ENCODE results near the gene DNAJC5.

The DNAJC5 gene

DNA sequence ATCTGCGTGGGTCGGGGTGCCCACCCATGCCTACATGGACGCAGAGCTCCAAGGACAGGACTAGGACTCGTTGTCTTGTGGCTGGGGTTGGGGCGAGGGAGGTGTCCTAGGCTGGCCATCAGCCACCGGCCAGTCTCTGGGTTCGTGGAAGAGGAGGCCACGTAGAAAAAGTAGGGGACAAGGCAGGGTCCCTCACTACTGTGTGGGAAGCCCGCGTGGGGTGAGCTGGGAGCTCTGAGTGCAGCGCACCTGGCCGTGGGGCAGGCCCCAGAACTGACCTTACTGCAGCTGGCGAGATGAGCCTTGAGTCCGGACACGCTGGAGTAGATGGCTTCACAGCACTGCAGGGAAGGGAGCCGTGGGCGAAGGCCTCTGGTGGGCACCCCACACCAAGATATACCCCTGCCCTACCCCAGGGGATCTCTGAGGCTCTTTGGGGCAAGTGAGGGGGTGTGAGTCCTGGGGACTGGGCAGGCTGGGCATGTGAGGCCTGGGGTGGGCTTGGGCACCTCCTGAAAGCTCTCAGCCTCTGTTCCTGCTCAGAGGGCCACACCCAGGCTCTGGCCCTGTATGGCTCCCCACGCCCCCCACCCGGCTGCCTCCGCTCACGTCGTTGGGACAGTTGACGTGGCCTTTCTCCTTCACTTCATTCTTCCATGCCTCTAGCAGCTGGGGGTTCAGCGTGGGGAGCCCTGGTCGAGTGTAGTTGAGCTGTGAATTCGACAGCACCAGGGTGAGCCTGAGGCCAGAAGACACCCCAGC is 66.9 kb downstream of the DNAJC5 start:
- no peak for DNase-seq (ENCODE audit: low read depth in 1 of 2, low spot score in 1 of 2)
- Histone ChIP-seq H3K4me3 (replicated peaks; ENCODE audit: insufficient read depth, low read length) (no peak overlapping the region), H3K27me3 (ENCODE audit: insufficient read depth, poor library complexity, severe bottlenecking) (no peaks in the 10 kb centered on the region), H3K27ac (replicated peaks) (no peak overlapping the region)
- TF ChIP-seq GABPA (IDR thresholded peaks at IDR 0.05; ENCODE audit: low read depth) (no peak), SPI1 (IDR thresholded peaks at IDR 0.05; ENCODE audit: borderline replicate concordance, low read depth) (no peak), POLR2AphosphoS5 (IDR thresholded peaks at IDR 0.05; ENCODE audit: low read depth) (no peak)
- TF ChIP-seq, protein P1, sequence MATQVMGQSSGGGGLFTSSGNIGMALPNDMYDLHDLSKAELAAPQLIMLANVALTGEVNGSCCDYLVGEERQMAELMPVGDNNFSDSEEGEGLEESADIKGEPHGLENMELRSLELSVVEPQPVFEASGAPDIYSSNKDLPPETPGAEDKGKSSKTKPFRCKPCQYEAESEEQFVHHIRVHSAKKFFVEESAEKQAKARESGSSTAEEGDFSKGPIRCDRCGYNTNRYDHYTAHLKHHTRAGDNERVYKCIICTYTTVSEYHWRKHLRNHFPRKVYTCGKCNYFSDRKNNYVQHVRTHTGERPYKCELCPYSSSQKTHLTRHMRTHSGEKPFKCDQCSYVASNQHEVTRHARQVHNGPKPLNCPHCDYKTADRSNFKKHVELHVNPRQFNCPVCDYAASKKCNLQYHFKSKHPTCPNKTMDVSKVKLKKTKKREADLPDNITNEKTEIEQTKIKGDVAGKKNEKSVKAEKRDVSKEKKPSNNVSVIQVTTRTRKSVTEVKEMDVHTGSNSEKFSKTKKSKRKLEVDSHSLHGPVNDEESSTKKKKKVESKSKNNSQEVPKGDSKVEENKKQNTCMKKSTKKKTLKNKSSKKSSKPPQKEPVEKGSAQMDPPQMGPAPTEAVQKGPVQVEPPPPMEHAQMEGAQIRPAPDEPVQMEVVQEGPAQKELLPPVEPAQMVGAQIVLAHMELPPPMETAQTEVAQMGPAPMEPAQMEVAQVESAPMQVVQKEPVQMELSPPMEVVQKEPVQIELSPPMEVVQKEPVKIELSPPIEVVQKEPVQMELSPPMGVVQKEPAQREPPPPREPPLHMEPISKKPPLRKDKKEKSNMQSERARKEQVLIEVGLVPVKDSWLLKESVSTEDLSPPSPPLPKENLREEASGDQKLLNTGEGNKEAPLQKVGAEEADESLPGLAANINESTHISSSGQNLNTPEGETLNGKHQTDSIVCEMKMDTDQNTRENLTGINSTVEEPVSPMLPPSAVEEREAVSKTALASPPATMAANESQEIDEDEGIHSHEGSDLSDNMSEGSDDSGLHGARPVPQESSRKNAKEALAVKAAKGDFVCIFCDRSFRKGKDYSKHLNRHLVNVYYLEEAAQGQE (IDR thresholded peaks at IDR 0.05; ENCODE audit: insufficient replicate concordance, low read depth) = no peak
- TF ChIP-seq, protein P2, sequence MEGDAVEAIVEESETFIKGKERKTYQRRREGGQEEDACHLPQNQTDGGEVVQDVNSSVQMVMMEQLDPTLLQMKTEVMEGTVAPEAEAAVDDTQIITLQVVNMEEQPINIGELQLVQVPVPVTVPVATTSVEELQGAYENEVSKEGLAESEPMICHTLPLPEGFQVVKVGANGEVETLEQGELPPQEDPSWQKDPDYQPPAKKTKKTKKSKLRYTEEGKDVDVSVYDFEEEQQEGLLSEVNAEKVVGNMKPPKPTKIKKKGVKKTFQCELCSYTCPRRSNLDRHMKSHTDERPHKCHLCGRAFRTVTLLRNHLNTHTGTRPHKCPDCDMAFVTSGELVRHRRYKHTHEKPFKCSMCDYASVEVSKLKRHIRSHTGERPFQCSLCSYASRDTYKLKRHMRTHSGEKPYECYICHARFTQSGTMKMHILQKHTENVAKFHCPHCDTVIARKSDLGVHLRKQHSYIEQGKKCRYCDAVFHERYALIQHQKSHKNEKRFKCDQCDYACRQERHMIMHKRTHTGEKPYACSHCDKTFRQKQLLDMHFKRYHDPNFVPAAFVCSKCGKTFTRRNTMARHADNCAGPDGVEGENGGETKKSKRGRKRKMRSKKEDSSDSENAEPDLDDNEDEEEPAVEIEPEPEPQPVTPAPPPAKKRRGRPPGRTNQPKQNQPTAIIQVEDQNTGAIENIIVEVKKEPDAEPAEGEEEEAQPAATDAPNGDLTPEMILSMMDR (IDR thresholded peaks at IDR 0.05; ENCODE audit: insufficient read depth, low read length) = no peak

DNA sequence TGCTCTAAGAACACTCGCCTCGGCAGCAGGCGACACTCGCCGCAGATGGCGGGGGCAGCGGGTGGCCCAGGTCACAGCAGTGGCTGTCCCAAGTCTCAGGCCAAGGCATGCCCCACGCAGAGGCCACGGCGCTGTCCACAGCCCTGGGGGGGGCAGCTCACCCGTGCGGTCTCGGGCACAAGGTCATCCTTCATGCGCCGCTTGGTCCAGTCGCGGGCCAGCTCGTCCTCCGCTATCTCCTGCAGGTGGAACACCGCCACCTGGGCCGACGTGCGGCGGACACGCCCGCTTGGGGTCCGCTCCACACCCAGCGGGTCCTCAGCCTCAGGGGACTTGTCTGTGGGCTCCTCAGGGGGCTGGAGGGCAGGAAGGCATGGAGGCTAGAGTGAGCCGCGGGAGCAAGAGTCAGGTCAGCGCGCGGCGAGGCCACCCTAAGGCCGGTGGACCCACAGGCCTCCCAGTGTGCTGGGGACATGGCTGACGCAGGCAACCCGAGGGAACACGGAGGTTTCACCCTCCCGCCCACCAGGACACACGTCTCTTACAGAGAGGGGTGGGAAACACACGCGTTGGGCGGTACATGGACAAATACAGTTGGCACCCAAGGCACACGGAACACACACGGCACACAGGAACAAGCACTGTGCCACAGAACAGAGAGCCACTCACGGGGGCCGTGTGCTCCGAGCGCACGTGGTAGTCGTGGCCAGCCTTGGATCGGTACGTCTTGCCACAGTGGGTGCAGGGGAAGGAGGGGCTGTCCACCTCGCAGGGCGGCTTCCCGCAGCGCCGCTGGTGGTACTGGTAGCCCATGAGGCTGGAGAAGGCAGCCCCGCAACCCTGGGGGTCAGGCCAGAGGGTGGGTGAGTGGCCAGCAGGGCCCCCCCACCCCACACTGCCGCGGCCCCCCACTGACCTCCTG is 67.8 kb downstream of the DNAJC5 start:
- no peaks in the 10 kb centered on the region for H3K27me3 ChIP-seq (ENCODE audit: insufficient read depth, poor library complexity, severe bottlenecking)
- H3K27ac ChIP-seq (replicated peaks) = no peak overlapping the region
- H3K4me3 ChIP-seq (replicated peaks; ENCODE audit: insufficient read depth, low read length) = no peak overlapping the region
- TF ChIP-seq POLR2AphosphoS5 (IDR thresholded peaks at IDR 0.05; ENCODE audit: low read depth) (no peak), GABPA (IDR thresholded peaks at IDR 0.05; ENCODE audit: low read depth) (no peak), SPI1 (IDR thresholded peaks at IDR 0.05; ENCODE audit: borderline replicate concordance, low read depth) (no peak)
- TF ChIP-seq, protein P2 (IDR thresholded peaks at IDR 0.05; ENCODE audit: insufficient read depth, low read length) = no peak
- TF ChIP-seq, protein P1 (IDR thresholded peaks at IDR 0.05; ENCODE audit: insufficient replicate concordance, low read depth) = no peak
- DNase-seq (ENCODE audit: low read depth in 1 of 2, low spot score in 1 of 2) = no peak

DNA sequence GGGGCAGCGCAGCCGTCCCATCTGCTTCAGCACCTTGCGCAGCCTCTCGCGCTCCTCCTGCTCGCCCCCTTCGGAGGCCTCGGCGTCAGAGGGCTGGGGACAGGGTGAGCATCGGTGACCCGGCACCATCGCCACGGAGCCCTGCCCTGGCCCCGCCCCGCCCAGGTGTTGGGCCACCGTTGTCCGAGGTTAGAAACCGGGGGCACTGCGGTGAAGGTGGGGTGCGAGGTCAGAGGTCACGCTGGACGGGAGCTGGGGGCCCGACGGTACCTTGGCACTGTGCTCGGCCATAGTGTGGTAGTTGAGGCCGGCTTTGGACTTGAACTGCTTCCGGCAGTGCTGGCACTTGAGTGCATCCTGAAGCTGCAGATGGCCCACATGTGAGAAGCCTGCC is 68.4 kb downstream of the DNAJC5 start:
- TF ChIP-seq, protein P2 (IDR thresholded peaks at IDR 0.05; ENCODE audit: insufficient read depth, low read length) = no peak
- TF ChIP-seq GABPA (IDR thresholded peaks at IDR 0.05; ENCODE audit: low read depth) = no peak
- no peak for TF ChIP-seq POLR2AphosphoS5 (IDR thresholded peaks at IDR 0.05; ENCODE audit: low read depth)
- TF ChIP-seq, protein P1 (IDR thresholded peaks at IDR 0.05; ENCODE audit: insufficient replicate concordance, low read depth) = no peak
- no peak for TF ChIP-seq SPI1 (IDR thresholded peaks at IDR 0.05; ENCODE audit: borderline replicate concordance, low read depth)
- no peaks in the 10 kb centered on the region for H3K27me3 ChIP-seq (ENCODE audit: insufficient read depth, poor library complexity, severe bottlenecking)

More for the DNA sequence above, 68.4 kb downstream of the DNAJC5 start:
- no peak overlapping the region for H3K4me3 ChIP-seq (replicated peaks; ENCODE audit: insufficient read depth, low read length)
- no peak overlapping the region for H3K27ac ChIP-seq (replicated peaks)
- DNase-seq (ENCODE audit: low read depth in 1 of 2, low spot score in 1 of 2) = no peak
